ENCODE measurements around the gene CRYBG2. TPM values are rescaled to one million over a fixed set of nuclear protein-coding genes. Genes with fewer than 3 reads are reported as not detected.
A peak's percentile ranks its signal among the peaks of the same experiment; 100 is the strongest.
"Not testable (repeated sequence)": the region's sequence is repeated elsewhere in the genome, so short reads cannot be mapped to it uniquely, and the experiment has no call there.

Gene CRYBG2
- total and polyA plus RNA-seq, 12 donors, result 0.03 to 0.64 TPM; not detected in 10

GRCh38 chr1:26335774-26336476 lies 18.0 kb downstream of the CRYBG2 start:
- Histone ChIP-seq H3K36me3 (no peaks in the 10 kb centered on the region), H3K27ac (no peak overlapping the region), H3K27me3 (peaks cover 0 to 59% (median 53%) of the 10 kb centered on the region in 7 donors), H3K9me3 (no peaks in the 10 kb centered on the region), H3K4me1 (peaks cover 0 to 16% (median 13%) of the 10 kb centered on the region in 9 donors), H3K4me3 (peak overlapping the region; percentile 28 to 61 (median 51))
- intact Hi-C loops (cut with DNase I), result no loop called here
- DNase-seq (peak in 1 of 2 donors; percentile 29), ATAC-seq (peak in 1 of 8 donors; percentile 77)
- no peak for TF ChIP-seq CTCF (IDR thresholded peaks at IDR 0.05)
- WGBS, 2 donors, result 4 to 6% methylated on average over 41 of the region's 41 CpGs

GRCh38 chr1:26333312-26333711 lies 20.6 kb downstream of the CRYBG2 start:
- ATAC-seq; H3K4me3 ChIP-seq; DNase-seq; H3K27ac ChIP-seq; H3K36me3 ChIP-seq; H3K9me3 ChIP-seq; intact Hi-C loops (cut with DNase I): not testable (repeated sequence)
- WGBS, 2 donors, result 91 to 94% methylated on average over 8 of the region's 8 CpGs
- H3K4me1 ChIP-seq, result peaks cover 0 to 16% (median 13%) of the 10 kb centered on the region in 9 donors
- peaks cover 0 to 69% (median 58%) of the 10 kb centered on the region in 7 donors for H3K27me3 ChIP-seq

- peaks cover 0 to 50% (median 43%) of the 10 kb centered on the region in 7 donors for H3K27me3 ChIP-seq
- no peaks in the 10 kb centered on the region for H3K9me3 ChIP-seq
- ATAC-seq (no peak), DNase-seq (no peak)
- WGBS, 2 donors, result 71 to 79% methylated on average over 5 of the region's 5 CpGs
- no peaks in the 10 kb centered on the region for H3K4me1 ChIP-seq
- H3K27ac ChIP-seq, result no peak overlapping the region
- H3K36me3 ChIP-seq, result no peaks in the 10 kb centered on the region
- no peak for TF ChIP-seq CTCF (IDR thresholded peaks at IDR 0.05)
- intact Hi-C loops (cut with DNase I), result no loop called here
- H3K4me3 ChIP-seq, result no peak overlapping the region
Measured at GRCh38 chr1:26330276-26330675, 23.7 kb downstream of the CRYBG2 start.

GRCh38 chr1:26329380-26329779 lies 24.6 kb downstream of the CRYBG2 start:
- H3K27me3 ChIP-seq, result peaks cover 0 to 44% (median 34%) of the 10 kb centered on the region in 7 donors
- H3K27ac ChIP-seq, DNase-seq, H3K9me3 ChIP-seq, H3K4me1 ChIP-seq, H3K4me3 ChIP-seq, ATAC-seq, H3K36me3 ChIP-seq: not testable (repeated sequence)
- WGBS, 2 donors, result 88 to 94% methylated on average over 4 of the region's 4 CpGs
- intact Hi-C loops (cut with DNase I), result loop anchor here in 4 of 10 donors (10.0 kb wide), 4 partner anchors 145 to 225 kb away; partner anchors contain the start of genes C1orf232 (in 1 of the 4), CNKSR1 (in 1 of the 4), ZNF593 (in 1 of the 4) and ZNF593OS (in 1 of the 4)

GRCh38 chr1:26328597-26328996 lies 25.3 kb downstream of the CRYBG2 start:
- Histone ChIP-seq H3K36me3 (peaks cover 0 to 6% (median 0%) of the 10 kb centered on the region in 9 donors), H3K4me1 (no peaks in the 10 kb centered on the region), H3K27me3 (peaks cover 0 to 36% (median 26%) of the 10 kb centered on the region in 7 donors), H3K27ac (no peak overlapping the region), H3K9me3 (no peaks in the 10 kb centered on the region), H3K4me3 (no peak overlapping the region)
- DNase-seq (no peak), ATAC-seq (no peak)
- TF ChIP-seq CTCF (IDR thresholded peaks at IDR 0.05), result no peak
- 64 to 71% methylated on average over 8 of the region's 8 CpGs for WGBS, 2 donors
- intact Hi-C loops (cut with DNase I), result loop anchor here in 4 of 10 donors (10.0 kb wide), 4 partner anchors 144 to 224 kb away; partner anchors contain the start of genes C1orf232 (in 1 of the 4), CNKSR1 (in 1 of the 4), ZNF593 (in 1 of the 4) and ZNF593OS (in 1 of the 4)
